ENCODE results near the gene CCN5. TPM values are rescaled to one million over a fixed set of nuclear protein-coding genes. Genes with fewer than 3 reads are reported as not detected.

CCN5 gene
- total and polyA plus RNA-seq, 7 donors, result 1.0 to 48.7 (median 15.0) TPM

DNA sequence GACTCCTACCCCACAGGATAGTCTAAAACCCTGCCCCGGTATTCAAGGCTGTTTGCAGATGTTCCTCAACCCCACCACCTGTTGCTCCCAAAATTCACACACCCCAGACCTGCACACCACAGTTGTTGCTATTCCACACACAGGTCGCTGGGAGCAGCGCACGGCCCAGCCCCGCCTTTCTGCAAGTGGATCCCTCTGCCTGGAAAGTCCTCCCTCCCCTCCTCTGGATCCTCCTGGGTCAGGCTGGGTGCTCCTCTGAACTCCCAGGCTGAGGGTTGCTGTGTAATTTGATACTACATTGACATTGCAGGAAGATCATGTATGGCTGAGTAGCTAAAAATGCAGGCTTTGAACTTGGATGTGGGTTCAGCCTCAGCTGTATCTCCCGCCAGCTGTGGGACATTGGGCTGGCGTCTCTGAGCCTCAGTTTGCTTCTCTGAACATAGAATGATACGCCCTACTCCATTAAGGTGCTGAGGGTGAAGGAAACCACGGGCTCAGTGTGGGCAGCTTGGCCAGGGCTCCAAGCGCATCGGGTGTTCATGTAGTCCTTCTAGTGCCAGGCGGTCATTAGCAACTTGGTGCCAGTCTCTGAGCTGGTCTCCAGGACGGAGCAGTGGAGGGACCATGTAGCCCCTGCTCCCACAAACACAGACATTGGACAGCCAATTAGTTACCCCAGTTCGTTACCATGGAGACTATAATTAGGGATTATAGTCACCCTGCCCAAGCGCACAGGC, 13.9 kb upstream of the CCN5 start:
- H3K4me3 ChIP-seq, result no peak overlapping the region
- no peaks in the 10 kb centered on the region for H3K9me3 ChIP-seq
- TF ChIP-seq EP300 (IDR thresholded peaks at IDR 0.05), result no peak
- no peak for TF ChIP-seq POLR2A (IDR thresholded peaks at IDR 0.05)
- no peak for TF ChIP-seq POLR2AphosphoS5 (IDR thresholded peaks at IDR 0.05)
- TF ChIP-seq, protein P1, sequence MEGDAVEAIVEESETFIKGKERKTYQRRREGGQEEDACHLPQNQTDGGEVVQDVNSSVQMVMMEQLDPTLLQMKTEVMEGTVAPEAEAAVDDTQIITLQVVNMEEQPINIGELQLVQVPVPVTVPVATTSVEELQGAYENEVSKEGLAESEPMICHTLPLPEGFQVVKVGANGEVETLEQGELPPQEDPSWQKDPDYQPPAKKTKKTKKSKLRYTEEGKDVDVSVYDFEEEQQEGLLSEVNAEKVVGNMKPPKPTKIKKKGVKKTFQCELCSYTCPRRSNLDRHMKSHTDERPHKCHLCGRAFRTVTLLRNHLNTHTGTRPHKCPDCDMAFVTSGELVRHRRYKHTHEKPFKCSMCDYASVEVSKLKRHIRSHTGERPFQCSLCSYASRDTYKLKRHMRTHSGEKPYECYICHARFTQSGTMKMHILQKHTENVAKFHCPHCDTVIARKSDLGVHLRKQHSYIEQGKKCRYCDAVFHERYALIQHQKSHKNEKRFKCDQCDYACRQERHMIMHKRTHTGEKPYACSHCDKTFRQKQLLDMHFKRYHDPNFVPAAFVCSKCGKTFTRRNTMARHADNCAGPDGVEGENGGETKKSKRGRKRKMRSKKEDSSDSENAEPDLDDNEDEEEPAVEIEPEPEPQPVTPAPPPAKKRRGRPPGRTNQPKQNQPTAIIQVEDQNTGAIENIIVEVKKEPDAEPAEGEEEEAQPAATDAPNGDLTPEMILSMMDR (IDR thresholded peaks at IDR 0.05), result no peak
- peaks cover 0 to 18% (median 15%) of the 10 kb centered on the region in 4 donors for H3K4me1 ChIP-seq
- peak overlapping the region in 1 of 4 donors; percentile 81 for H3K27ac ChIP-seq
- WGBS, 2 donors, result 75 to 79% methylated on average over 15 of the region's 15 CpGs
- no peaks in the 10 kb centered on the region for H3K27me3 ChIP-seq
- DNase-seq, result no peak
- intact Hi-C loops (cut with DNase I), result no loop called here
- no peaks in the 10 kb centered on the region for H3K36me3 ChIP-seq

DNA sequence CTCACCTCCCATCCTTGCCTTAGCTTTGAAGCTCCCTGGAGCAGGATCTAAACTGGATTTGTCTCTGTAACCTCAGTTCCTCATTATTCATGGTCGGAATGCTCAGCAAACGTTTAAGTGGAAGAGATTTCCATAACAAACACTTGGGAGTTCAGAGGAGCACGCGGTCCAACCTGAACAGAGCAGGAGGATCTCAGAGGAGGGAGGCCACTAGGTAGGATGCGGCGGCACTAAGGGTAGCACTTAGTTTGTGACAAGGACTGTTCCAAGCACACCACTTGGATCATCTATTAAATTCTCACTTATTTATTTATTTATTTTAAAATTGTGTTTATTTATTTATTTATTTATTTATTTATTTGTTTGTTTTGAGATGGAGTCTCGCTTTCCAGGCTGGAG, 13.3 kb upstream of the CCN5 start:
- no peaks in the 10 kb centered on the region for H3K9me3 ChIP-seq
- no peak overlapping the region for H3K4me3 ChIP-seq
- peaks cover 0 to 21% (median 18%) of the 10 kb centered on the region in 4 donors for H3K4me1 ChIP-seq
- no peaks in the 10 kb centered on the region for H3K27me3 ChIP-seq
- no peaks in the 10 kb centered on the region for H3K36me3 ChIP-seq
- no peak for TF ChIP-seq POLR2AphosphoS5 (IDR thresholded peaks at IDR 0.05)
- TF ChIP-seq, protein P1 (IDR thresholded peaks at IDR 0.05), result no peak
- no peak for TF ChIP-seq EP300 (IDR thresholded peaks at IDR 0.05)
- no peak for TF ChIP-seq POLR2A (IDR thresholded peaks at IDR 0.05)
- DNase-seq, result no peak
- intact Hi-C loops (cut with DNase I), result no loop called here
- H3K27ac ChIP-seq, result peak overlapping the region in 1 of 4 donors; percentile 81
- 83 to 86% methylated on average over 7 of the region's 7 CpGs for WGBS, 2 donors

DNA sequence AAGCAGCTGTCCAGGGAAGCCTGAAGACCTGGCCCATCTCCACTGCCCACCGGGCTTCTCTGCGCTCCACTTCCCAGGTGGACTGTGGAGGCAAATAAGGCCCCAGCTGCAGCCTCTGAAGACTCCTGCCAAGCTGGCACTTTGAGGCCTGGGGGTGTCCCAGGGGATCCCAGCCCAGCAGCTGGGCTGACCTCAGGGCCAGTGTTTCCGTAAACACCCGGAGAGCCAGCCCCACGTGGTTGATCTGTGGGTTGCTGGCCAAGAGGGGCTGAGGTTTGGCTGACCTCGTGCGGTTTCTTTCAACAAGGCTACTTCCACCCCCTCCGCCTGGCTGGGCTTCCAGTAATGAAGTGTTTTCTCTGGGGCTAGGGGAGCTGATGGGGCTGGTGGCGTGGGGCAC, 12.4 kb upstream of the CCN5 start:
- Histone ChIP-seq H3K9me3 (no peaks in the 10 kb centered on the region), H3K4me3 (no peak overlapping the region), H3K27me3 (no peaks in the 10 kb centered on the region), H3K4me1 (peaks cover 0 to 21% (median 18%) of the 10 kb centered on the region in 4 donors), H3K27ac (peak overlapping the region; percentile 35 to 81 (median 56)), H3K36me3 (no peaks in the 10 kb centered on the region)
- WGBS, 2 donors, result 43 to 69% methylated on average over 9 of the region's 9 CpGs
- peak; percentile 94 for DNase-seq
- intact Hi-C loops (cut with DNase I), result no loop called here
- TF ChIP-seq, protein P1 (IDR thresholded peaks at IDR 0.05), result no peak
- TF ChIP-seq POLR2AphosphoS5 (IDR thresholded peaks at IDR 0.05), result peak in 3 of 4 donors; percentile 39 to 63 (median 52)
- peak in 2 of 4 donors; percentile 32 to 35 for TF ChIP-seq EP300 (IDR thresholded peaks at IDR 0.05)

DNA sequence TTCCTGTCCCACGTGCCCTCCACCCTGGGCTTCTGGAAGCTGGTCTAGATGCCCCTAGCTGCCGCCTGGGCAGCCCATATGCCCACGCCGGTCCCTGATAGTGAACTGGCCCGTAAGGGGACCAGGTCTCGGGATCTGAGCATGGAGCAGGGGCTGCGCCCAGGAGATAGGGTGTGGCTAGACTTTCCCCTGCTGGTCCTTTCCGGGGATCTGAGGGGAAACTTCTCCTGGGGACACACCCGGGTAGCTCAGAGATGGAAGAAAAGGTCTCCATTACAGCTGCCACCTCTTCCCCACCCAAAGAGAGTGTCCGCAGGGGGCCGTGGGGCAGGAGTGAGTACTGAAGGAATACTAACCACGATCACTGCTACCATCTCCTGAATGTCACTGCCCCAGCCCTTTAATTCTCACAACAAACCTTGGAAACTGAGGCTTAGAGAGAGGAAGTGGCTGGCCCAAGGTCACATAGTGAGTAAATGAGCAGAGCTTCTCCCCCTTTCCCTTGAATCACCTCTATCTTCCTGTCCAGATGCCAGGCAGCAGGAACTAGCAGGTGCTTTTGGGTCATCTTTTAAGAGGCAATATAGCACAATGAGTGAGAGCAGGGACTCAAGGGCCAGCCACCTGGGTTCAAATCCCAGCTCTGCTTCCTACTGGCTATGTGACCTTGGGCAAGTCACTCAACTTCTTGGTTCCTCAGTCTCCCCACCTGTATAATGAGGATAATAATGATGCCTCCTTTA, 11.8 kb upstream of the CCN5 start:
- Histone ChIP-seq H3K36me3 (no peaks in the 10 kb centered on the region), H3K27me3 (no peaks in the 10 kb centered on the region), H3K27ac (peak overlapping the region; percentile 35 to 81 (median 56)), H3K4me1 (peaks cover 0 to 21% (median 18%) of the 10 kb centered on the region in 4 donors), H3K4me3 (no peak overlapping the region), H3K9me3 (no peaks in the 10 kb centered on the region)
- WGBS, 2 donors, result 68 to 70% methylated on average over 12 of the region's 12 CpGs
- no peak for DNase-seq
- TF ChIP-seq POLR2AphosphoS5 (IDR thresholded peaks at IDR 0.05), result no peak
- intact Hi-C loops (cut with DNase I), result no loop called here

DNA sequence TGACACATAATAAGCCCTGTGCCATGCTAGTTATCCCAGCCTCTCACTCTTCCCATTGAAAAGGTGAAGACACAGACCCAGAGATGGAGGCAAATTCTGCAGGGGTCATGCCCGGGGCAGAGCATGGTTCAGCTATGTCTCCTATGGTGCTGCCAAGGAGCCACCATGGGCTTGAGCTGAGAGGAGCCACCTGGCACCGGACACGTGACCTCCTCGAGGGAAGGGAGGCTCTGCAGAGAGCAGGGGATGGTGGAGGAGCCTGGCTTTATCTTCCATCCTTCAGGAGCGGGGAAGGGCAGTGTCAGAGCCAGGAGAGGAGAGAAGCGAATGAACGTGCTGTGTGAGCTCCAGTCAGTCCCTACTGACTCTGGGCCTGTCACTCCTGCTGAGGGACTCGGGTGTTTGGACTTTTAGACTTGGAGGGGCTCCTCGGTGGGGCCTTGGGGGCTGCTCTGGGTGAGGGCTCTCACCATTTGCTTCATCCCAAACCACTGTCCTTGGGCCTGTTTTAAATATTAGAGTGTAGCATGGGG, 11.1 kb upstream of the CCN5 start:
- TF ChIP-seq POLR2A (IDR thresholded peaks at IDR 0.05) (no peak), EP300 (IDR thresholded peaks at IDR 0.05) (no peak), POLR2AphosphoS5 (IDR thresholded peaks at IDR 0.05) (no peak)
- TF ChIP-seq, protein P1 (IDR thresholded peaks at IDR 0.05), result no peak
- H3K9me3 ChIP-seq, result no peaks in the 10 kb centered on the region
- no peak overlapping the region for H3K4me3 ChIP-seq
- H3K4me1 ChIP-seq, result peaks cover 0 to 21% (median 18%) of the 10 kb centered on the region in 4 donors
- no peaks in the 10 kb centered on the region for H3K27me3 ChIP-seq
- no peak for DNase-seq
- no peaks in the 10 kb centered on the region for H3K36me3 ChIP-seq
- peak overlapping the region in 1 of 4 donors; percentile 81 for H3K27ac ChIP-seq
- WGBS, 2 donors, result 86 to 88% methylated on average over 9 of the region's 9 CpGs
- intact Hi-C loops (cut with DNase I), result no loop called here
